Endometrial microvascular endothelial cells (primary cell): ENCODE data around the gene FOXO6. TPM values are rescaled to one million over a fixed set of nuclear protein-coding genes. Genes with fewer than 3 reads are reported as not detected.
"Not testable (repeated sequence)": the region's sequence is repeated elsewhere in the genome, so short reads cannot be mapped to it uniquely, and the experiment has no call there.

Experiments used
- in situ Hi-C: cut with HindIII; loops from 2 replicates; pipeline ENCODE4 v1.10.0; 2017; ENCODE audit warnings: low sequenced_read_pairs, low pct_unique_long_range_greater_than_20kb; ENCODE audit errors: inconsistent ontology term
- total RNA-seq: library from RNA; depleted of rRNA; stranded (reverse); fragments of >200 nt; gene quantifications from one replicate; pipeline ENCODE4 v1.2.3, GENCODE V29; 2015; ENCODE audit errors: inconsistent ontology term

The FOXO6 gene
- total RNA-seq, 1 donor from 2014 or later, result not detected

- in situ Hi-C loops, result no loop called here
Observed at GRCh38 chr1:41328001-41328615, 33.1 kb upstream of the FOXO6 start.

- in situ Hi-C loops, result no loop called here
Observed at GRCh38 chr1:41328780-41329640, 32.2 kb upstream of the FOXO6 start.

- in situ Hi-C loops, result no loop called here
Observed at GRCh38 chr1:41329662-41330587, 31.3 kb upstream of the FOXO6 start.

GRCh38 chr1:41330588-41331545, 30.4 kb upstream of the FOXO6 start:
- in situ Hi-C loops, result no loop called here

- in situ Hi-C loops, result no loop called here
Observed at GRCh38 chr1:41331546-41331917, 29.7 kb upstream of the FOXO6 start.

GRCh38 chr1:41332161-41332560, 29.1 kb upstream of the FOXO6 start:
- in situ Hi-C loops, result not testable (repeated sequence)

GRCh38 chr1:41333146-41333784, 28.0 kb upstream of the FOXO6 start:
- in situ Hi-C loops, result no loop called here

GRCh38 chr1:41338820-41339219, 22.4 kb upstream of the FOXO6 start:
- in situ Hi-C loops, result no loop called here

GRCh38 chr1:41340655-41341364, 20.4 kb upstream of the FOXO6 start:
- in situ Hi-C loops, result no loop called here

GRCh38 chr1:41341365-41341683, 19.9 kb upstream of the FOXO6 start:
- in situ Hi-C loops, result no loop called here

GRCh38 chr1:41341772-41342562, 19.3 kb upstream of the FOXO6 start:
- in situ Hi-C loops, result no loop called here

- in situ Hi-C loops, result no loop called here
Observed at GRCh38 chr1:41342774-41343355, 18.4 kb upstream of the FOXO6 start.

GRCh38 chr1:41343790-41344699, 17.2 kb upstream of the FOXO6 start:
- in situ Hi-C loops, result no loop called here

GRCh38 chr1:41344708-41345159, 16.5 kb upstream of the FOXO6 start:
- in situ Hi-C loops, result no loop called here

- in situ Hi-C loops, result no loop called here
Observed at GRCh38 chr1:41345434-41346075, 15.7 kb upstream of the FOXO6 start.
